ENCODE measurements around the gene TMPRSS11A. TPM values are rescaled to one million over a fixed set of nuclear protein-coding genes. Genes with fewer than 3 reads are reported as not detected.

Gene TMPRSS11A
- total and polyA plus RNA-seq, 2 experiments from 2014 or later = not detected

DNA sequence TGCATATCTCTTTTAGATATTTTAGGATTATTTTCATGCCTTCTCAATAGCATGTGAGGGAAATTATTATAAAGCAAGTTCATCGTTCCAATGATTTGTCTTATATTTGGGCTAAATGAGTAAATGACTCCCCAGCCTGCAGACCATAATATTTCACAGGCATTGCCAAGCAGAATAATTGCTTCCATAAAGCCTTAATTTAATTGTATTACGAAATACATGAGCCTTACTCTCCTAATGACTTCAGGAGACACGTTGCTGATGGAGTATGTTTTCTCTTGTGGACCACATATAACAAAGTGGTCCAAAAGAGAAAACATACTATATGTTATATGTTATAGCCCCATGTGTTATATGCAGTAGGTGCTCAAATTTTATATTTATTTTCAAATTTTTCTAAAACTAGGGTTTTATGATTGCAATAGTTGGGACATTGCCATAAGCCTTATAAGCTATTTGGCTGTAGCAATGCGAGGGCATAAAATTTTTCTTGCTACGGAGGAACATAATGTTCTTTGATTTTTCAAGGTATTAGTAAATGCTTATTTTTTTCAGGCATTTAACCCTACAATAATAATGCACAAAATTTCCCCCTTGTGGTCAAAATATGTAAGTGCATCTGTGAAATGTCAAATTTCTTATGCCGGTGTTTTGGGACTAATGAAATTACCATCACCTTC lies 53.2 kb downstream of the TMPRSS11A start:
- TF ChIP-seq, protein P1, sequence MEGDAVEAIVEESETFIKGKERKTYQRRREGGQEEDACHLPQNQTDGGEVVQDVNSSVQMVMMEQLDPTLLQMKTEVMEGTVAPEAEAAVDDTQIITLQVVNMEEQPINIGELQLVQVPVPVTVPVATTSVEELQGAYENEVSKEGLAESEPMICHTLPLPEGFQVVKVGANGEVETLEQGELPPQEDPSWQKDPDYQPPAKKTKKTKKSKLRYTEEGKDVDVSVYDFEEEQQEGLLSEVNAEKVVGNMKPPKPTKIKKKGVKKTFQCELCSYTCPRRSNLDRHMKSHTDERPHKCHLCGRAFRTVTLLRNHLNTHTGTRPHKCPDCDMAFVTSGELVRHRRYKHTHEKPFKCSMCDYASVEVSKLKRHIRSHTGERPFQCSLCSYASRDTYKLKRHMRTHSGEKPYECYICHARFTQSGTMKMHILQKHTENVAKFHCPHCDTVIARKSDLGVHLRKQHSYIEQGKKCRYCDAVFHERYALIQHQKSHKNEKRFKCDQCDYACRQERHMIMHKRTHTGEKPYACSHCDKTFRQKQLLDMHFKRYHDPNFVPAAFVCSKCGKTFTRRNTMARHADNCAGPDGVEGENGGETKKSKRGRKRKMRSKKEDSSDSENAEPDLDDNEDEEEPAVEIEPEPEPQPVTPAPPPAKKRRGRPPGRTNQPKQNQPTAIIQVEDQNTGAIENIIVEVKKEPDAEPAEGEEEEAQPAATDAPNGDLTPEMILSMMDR (IDR thresholded peaks at IDR 0.05; ENCODE audit: low read depth, low read length) = peak; percentile 63
- no peaks in the 10 kb centered on the region for H3K4me1 ChIP-seq (ENCODE audit: low read depth)
- H3K27ac ChIP-seq = no peak overlapping the region
- no peaks in the 10 kb centered on the region for H3K36me3 ChIP-seq
- H3K27me3 ChIP-seq = no peaks in the 10 kb centered on the region
- no peak overlapping the region for H3K4me3 ChIP-seq
- DNase-seq (ENCODE audit: low read depth in 1 of 2, low spot score in 1 of 2) = peak; percentile 9 to 46
- no peaks in the 10 kb centered on the region for H3K9me3 ChIP-seq (ENCODE audit: low read depth)

DNA sequence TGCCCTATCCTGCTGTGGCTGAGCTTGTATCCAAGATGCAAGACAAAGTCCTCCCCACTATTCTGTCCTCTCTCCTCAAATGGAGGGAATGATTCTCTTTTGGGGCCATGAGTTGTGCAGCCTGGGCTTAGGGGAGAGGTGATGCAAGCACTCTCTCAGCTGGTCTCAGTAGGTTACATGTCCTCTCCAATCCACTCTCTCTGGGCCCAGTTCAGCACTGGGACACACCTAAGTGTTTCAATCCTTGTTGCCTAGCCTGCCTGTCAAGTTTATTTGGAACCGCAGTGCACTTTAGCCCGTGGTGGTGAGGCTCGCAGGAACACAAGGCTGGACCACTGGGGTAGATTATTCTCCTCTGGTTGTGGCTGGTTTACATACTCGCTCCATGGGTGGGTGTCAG lies 55.6 kb downstream of the TMPRSS11A start:
- H3K36me3 ChIP-seq = no peaks in the 10 kb centered on the region
- TF ChIP-seq, protein P1 (IDR thresholded peaks at IDR 0.05; ENCODE audit: low read depth, low read length) = no peak
- H3K9me3 ChIP-seq (ENCODE audit: low read depth) = no peaks in the 10 kb centered on the region
- DNase-seq (ENCODE audit: low read depth in 1 of 2, low spot score in 1 of 2) = no peak
- H3K27me3 ChIP-seq = no peaks in the 10 kb centered on the region
- H3K4me1 ChIP-seq (ENCODE audit: low read depth) = no peaks in the 10 kb centered on the region
- H3K27ac ChIP-seq = no peak overlapping the region
- H3K4me3 ChIP-seq = no peak overlapping the region

DNA sequence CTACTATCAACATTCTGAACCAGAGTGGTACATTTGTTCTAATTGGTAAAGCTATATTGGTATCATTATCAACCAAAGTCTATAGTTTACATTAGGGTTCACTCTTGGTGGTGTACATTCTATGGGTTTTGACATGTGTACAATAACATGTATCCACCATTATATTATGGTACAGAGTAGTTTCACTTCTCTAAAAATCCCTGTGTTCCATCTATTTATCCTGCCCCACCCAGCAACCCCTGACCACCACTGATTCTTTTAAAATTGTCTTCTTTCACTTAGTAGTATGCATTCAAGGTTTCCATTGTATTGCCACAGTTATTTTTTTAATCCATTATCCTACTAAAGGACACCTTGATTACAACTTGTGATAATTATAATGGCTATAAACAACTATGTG lies 64.2 kb downstream of the TMPRSS11A start:
- TF ChIP-seq, protein P1 (IDR thresholded peaks at IDR 0.05; ENCODE audit: low read depth, low read length) = no peak
- H3K9me3 ChIP-seq (ENCODE audit: low read depth) = no peaks in the 10 kb centered on the region
- no peaks in the 10 kb centered on the region for H3K4me1 ChIP-seq (ENCODE audit: low read depth)
- DNase-seq (ENCODE audit: low read depth in 1 of 2, low spot score in 1 of 2) = no peak
- no peaks in the 10 kb centered on the region for H3K36me3 ChIP-seq
- no peak overlapping the region for H3K4me3 ChIP-seq
- H3K27ac ChIP-seq = no peak overlapping the region
- no peaks in the 10 kb centered on the region for H3K27me3 ChIP-seq

DNA sequence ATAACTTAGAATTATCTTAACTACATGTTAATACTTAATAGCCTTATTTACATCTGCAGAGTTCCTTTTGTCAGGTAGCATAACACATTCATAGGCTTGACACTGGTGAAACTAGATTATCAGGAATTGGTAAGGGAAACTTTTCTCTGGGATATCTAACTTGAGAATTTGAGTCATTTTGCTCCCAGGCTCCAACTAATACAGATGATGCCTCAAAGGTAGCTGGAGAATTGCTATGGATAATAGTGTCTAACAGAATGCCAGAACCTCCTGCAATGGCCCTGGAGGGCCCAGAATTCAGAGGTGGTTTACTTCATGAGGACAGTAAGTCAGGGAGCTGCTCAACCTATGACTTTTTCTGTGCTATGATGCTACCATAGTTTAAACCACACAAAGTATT lies 65.6 kb downstream of the TMPRSS11A start:
- Histone ChIP-seq H3K27me3 (no peaks in the 10 kb centered on the region), H3K4me3 (no peak overlapping the region), H3K4me1 (ENCODE audit: low read depth) (no peaks in the 10 kb centered on the region), H3K9me3 (ENCODE audit: low read depth) (no peaks in the 10 kb centered on the region), H3K36me3 (no peaks in the 10 kb centered on the region), H3K27ac (no peak overlapping the region)
- DNase-seq (ENCODE audit: low read depth in 1 of 2, low spot score in 1 of 2) = no peak
- TF ChIP-seq, protein P1 (IDR thresholded peaks at IDR 0.05; ENCODE audit: low read depth, low read length) = no peak

DNA sequence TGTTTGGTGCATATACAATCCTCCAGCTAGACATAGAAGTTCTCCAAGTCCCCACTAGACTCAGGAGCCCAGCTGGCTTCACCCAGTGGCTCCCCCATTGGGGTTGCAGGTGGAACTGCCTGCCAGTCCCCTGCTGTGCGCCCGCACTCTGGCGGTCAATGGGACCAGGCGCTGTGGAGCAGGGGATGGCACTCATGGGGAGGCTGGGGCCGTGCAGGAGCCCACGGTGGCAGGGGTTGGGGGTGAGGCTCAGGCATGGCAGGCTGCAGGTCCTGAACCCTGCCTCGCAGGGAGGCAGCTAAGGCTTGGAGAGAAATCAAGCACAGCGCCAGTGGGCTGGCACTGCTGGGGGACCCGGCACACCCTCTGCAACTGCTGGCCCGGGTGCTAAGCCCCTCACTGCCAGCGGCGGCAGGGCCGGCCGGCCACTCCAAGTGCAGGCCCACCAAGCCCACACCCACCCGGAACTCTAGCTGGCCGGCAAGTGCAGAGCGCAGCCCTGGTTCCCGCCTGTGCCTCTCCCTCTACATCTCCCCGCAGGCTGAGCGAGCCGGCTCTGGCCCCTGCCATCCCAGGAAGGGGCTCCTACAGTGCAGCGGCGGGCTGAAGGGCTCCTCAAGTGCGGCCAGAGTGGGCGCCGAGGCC lies 66.8 kb downstream of the TMPRSS11A start:
- no peak for DNase-seq (ENCODE audit: low read depth in 1 of 2, low spot score in 1 of 2)
- H3K9me3 ChIP-seq (ENCODE audit: low read depth) = no peaks in the 10 kb centered on the region

More for the DNA sequence above, 66.8 kb downstream of the TMPRSS11A start:
- no peak overlapping the region for H3K4me3 ChIP-seq
- no peaks in the 10 kb centered on the region for H3K4me1 ChIP-seq (ENCODE audit: low read depth)
- no peaks in the 10 kb centered on the region for H3K36me3 ChIP-seq
- H3K27me3 ChIP-seq = no peaks in the 10 kb centered on the region
- H3K27ac ChIP-seq = no peak overlapping the region
- TF ChIP-seq, protein P1 (IDR thresholded peaks at IDR 0.05; ENCODE audit: low read depth, low read length) = no peak
